Measurements from ENCODE around the gene C3orf70.

GRCh38 chr3:185051801-185052200 is 101.1 kb downstream of the C3orf70 start:
- TF ChIP-seq CTCF (IDR thresholded peaks at IDR 0.05; ENCODE audit: low read depth, low read length) = no peak
- no peak for TF ChIP-seq EZH2phosphoT487 (IDR thresholded peaks at IDR 0.05; ENCODE audit: low read depth)
